Caco-2 (cell line): ENCODE measurements around the gene NDUFA11. TPM values are rescaled to one million over a fixed set of nuclear protein-coding genes. Genes with fewer than 3 reads are reported as not detected.

Experiments
- BruUV-seq: library from RNA; stranded (reverse); fragments of 400-500 nt; replicated peaks from 2 replicates; lab custom pipeline; 2021; lab: Mats Ljungman, UMichigan
- CTCF ChIA-PET: fragments of 300-600 bp; sonication (Branson Sonifier 250); formaldehyde crosslinking; loops from one replicate; lab custom pipeline; 2022; ENCODE audit warnings: antibody characterized with exemption; lab: Charles Lee
- POLR2A ChIA-PET: fragments of 300-600 bp; sonication (Branson Sonifier 250); formaldehyde crosslinking; loops from one replicate; lab custom pipeline; 2022; ENCODE audit warnings: antibody characterized with exemption; lab: Charles Lee
- DNase-seq, 2 experiments: peaks; one replicate each; pipeline versions ENCODE4 v3.0.0 to v3.0.0-alpha.2; 2020 to 2022
- H3K27me3 ChIP-seq: replicated peaks from 2 replicates; pipeline ENCODE4 v1.6.0; 2011; ENCODE audit warnings: low read length; ENCODE audit not compliant: control insufficient read depth, insufficient read depth
- H3K36me3 ChIP-seq: 2 replicates; pipeline ENCODE4 v1.5.1; 2011; ENCODE audit warnings: low read length; ENCODE audit not compliant: control insufficient read depth, insufficient read depth
- H3K4me1 ChIP-seq: fragments of 250-450 bp; sonication (Bioruptor Pico); 2 replicates; pipeline ENCODE4 v1.5.1; 2020; ENCODE audit warnings: mild to moderate bottlenecking
- H3K4me3 ChIP-seq: 2 replicates; pipeline ENCODE4 v1.5.1; 2011; ENCODE audit warnings: low read depth, mild to moderate bottlenecking, control low read depth, low read length
- H3K9me3 ChIP-seq: fragments of 250-450 bp; sonication (Bioruptor Pico); 2 replicates; pipeline ENCODE4 v1.5.1; 2020; ENCODE audit warnings: mild to moderate bottlenecking, moderate library complexity
- H3K27ac Mint-ChIP-seq: one replicate; pipeline ENCODE4 v1.8.0; 2022; ENCODE audit warnings: mixed read lengths; ENCODE audit not compliant: unreplicated experiment
- H3K27me3 Mint-ChIP-seq: one replicate; pipeline ENCODE4 v1.8.0; 2022; ENCODE audit warnings: mixed read lengths; ENCODE audit not compliant: insufficient read depth, unreplicated experiment
- H3K36me3 Mint-ChIP-seq: one replicate; pipeline ENCODE4 v1.8.0; 2022; ENCODE audit warnings: mild to moderate bottlenecking, mixed read lengths; ENCODE audit not compliant: insufficient read depth, unreplicated experiment
- H3K4me1 Mint-ChIP-seq: one replicate; pipeline ENCODE4 v1.8.0; 2022; ENCODE audit warnings: low read depth, mixed read lengths; ENCODE audit not compliant: unreplicated experiment
- H3K4me3 Mint-ChIP-seq: one replicate; pipeline ENCODE4 v1.8.0; 2022; ENCODE audit warnings: mild to moderate bottlenecking, moderate library complexity, mixed read lengths; ENCODE audit not compliant: unreplicated experiment
- H3K9me3 Mint-ChIP-seq: one replicate; pipeline ENCODE4 v1.8.0; 2022; ENCODE audit warnings: mixed read lengths; ENCODE audit not compliant: unreplicated experiment
- CTCF ChIP-seq, 2 experiments: fragments of 200-600 bp in 1 of 2; IDR thresholded peaks; 1 replicate in 1 of 2; 2 replicates in 1 of 2; pipeline versions ENCODE4 v1.5.1 to v1.8.0; 2011 to 2022; ENCODE audit warnings: antibody characterized with exemption in 1 of 2, control low read depth in 1 of 2, inconsistent platforms in 1 of 2, low read depth in 1 of 2, low read length in 1 of 2, mild to moderate bottlenecking in 1 of 2, moderate library complexity in 1 of 2; ENCODE audit not compliant: insufficient read depth in 1 of 2, severe bottlenecking in 1 of 2, unreplicated experiment in 1 of 2
- intact Hi-C: fragments of 100-400 bp; cut with micrococcal nuclease; formaldehyde crosslinking; loops from one replicate; pipeline ENCODE4 v1.10.0; 2022; ENCODE audit not compliant: unreplicated experiment
- total RNA-seq: library from RNA; stranded (reverse); gene quantifications from 2 replicates; pipeline ENCODE4 v1.2.3, GENCODE V29; 2022

Gene NDUFA11
- total RNA-seq, 1 experiment from 2014 or later = 272 TPM

- Histone ChIP-seq H3K4me3 (no peak overlapping the region), H3K36me3 (peaks cover 3% of the 10 kb centered on the region; the same call in 1 of the 2 replicates), H3K4me1 (no peaks in the 10 kb centered on the region), H3K27me3 (no peaks in the 10 kb centered on the region), H3K9me3 (no peaks in the 10 kb centered on the region)
- Mint-ChIP-seq H3K36me3 (peaks cover 72% of the 10 kb centered on the region), H3K27me3 (no peaks in the 10 kb centered on the region), H3K4me3 (no peak overlapping the region), H3K27ac (no peak overlapping the region), H3K9me3 (no peaks in the 10 kb centered on the region), H3K4me1 (no peaks in the 10 kb centered on the region)
- no TSS peak for BruUV-seq
- intact Hi-C loops = no loop called here
- CTCF ChIA-PET = no interaction called here
- POLR2A ChIA-PET = no interaction called here
- no peak for DNase-seq
- TF ChIP-seq CTCF (IDR thresholded peaks at IDR 0.05; ENCODE audit: insufficient read depth in 1 of 2, low read depth in 1 of 2, low read length in 1 of 2, severe bottlenecking in 1 of 2, unreplicated experiment in 1 of 2) = no peak
These were observed 23.8 kb upstream of the NDUFA11 start for GRCh38 chr19:5927441-5927821.

DNA sequence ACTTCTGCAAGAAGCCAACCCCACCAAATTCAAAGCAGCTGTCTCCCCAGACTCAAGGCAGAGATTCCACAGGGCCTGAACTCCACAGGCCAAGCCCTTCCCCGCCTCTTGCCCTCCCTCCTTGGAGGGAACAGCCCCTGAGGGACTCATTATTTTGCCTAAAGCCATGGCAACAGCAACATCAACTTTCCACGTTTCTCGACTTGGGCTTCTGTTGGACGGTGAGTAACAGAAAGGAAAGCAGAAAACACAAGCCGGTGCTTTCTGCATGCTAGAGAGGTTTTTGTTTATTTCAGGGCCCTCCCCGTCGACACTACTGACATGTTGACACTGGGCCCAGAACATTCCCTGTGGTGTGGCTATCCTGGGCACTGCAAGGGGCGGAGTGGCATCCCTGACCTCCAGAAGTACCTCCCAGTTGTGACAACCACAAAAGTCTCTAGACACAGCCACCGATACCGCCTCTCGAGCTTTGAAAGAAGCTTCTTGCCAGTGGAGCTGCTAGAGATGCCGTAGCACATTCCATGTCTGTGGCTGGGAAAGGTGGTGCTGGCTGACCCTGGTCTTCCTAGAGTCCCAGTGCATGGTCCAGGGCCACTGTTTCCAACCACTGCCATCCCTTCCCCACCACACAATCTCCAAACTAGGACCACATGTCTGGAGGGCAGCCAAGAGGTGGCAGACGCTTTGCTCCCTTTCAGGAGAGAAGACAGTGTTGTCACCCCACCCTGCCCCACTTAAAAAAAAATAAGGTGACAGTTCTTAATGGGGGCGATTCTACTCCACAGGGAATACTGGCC, 23.3 kb upstream of the NDUFA11 start:
- POLR2A ChIA-PET = no interaction called here
- no peaks in the 10 kb centered on the region for H3K9me3 ChIP-seq
- TF ChIP-seq CTCF (IDR thresholded peaks at IDR 0.05; ENCODE audit: insufficient read depth in 1 of 2, low read depth in 1 of 2, low read length in 1 of 2, severe bottlenecking in 1 of 2, unreplicated experiment in 1 of 2) = no peak
- Mint-ChIP-seq H3K4me1 (no peaks in the 10 kb centered on the region), H3K36me3 (peaks cover 72% of the 10 kb centered on the region), H3K4me3 (no peak overlapping the region), H3K27me3 (no peaks in the 10 kb centered on the region), H3K27ac (no peak overlapping the region), H3K9me3 (no peaks in the 10 kb centered on the region)
- no peak for DNase-seq
- peaks cover 3% of the 10 kb centered on the region; the same call in 1 of the 2 replicates for H3K36me3 ChIP-seq
- H3K4me1 ChIP-seq = no peaks in the 10 kb centered on the region
- intact Hi-C loops = no loop called here
- H3K4me3 ChIP-seq = no peak overlapping the region
- no peaks in the 10 kb centered on the region for H3K27me3 ChIP-seq
- BruUV-seq = no TSS peak
- CTCF ChIA-PET = no interaction called here

DNA sequence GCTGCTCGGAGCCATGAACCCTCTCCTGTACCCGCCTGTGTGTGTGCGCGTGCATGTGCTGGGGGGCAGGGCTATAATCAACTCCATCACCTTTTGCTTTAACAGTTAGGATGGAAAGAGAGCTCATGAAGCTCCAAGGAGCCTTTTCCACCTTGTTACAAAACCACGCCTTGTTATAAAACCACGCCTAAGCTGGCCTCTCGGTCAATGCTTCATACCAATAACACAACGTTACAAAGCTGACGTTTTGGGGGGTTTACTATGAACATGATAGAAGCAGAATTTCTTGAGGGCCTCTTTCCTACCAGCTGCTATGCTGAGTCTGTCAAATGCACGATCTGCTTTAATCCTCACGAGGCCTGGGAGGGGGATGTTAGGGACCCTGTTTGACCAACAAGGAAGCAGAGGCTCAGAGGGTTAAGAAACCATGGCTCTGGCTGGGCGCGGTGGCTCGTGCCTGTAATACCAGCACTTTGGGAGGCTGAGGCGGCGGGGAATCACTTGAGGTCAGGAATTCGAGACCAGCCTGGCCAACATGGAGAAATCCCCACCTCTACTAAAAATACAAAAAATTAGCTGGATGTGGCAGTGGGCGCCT, 22.3 kb upstream of the NDUFA11 start:
- Mint-ChIP-seq H3K27ac (no peak overlapping the region), H3K9me3 (no peaks in the 10 kb centered on the region), H3K27me3 (no peaks in the 10 kb centered on the region), H3K36me3 (peaks cover 67% of the 10 kb centered on the region), H3K4me3 (no peak overlapping the region), H3K4me1 (no peaks in the 10 kb centered on the region)
- no peak for TF ChIP-seq CTCF (IDR thresholded peaks at IDR 0.05; ENCODE audit: insufficient read depth in 1 of 2, low read depth in 1 of 2, low read length in 1 of 2, severe bottlenecking in 1 of 2, unreplicated experiment in 1 of 2)
- DNase-seq = no peak
- Histone ChIP-seq H3K27me3 (no peaks in the 10 kb centered on the region), H3K36me3 (peaks cover 3% of the 10 kb centered on the region; the same call in 1 of the 2 replicates), H3K4me1 (no peaks in the 10 kb centered on the region), H3K4me3 (no peak overlapping the region), H3K9me3 (no peaks in the 10 kb centered on the region)
- CTCF ChIA-PET = no interaction called here
- no TSS peak for BruUV-seq
- POLR2A ChIA-PET = no interaction called here
- intact Hi-C loops = no loop called here
